Neural cell (in vitro differentiated cells): Measurements from ENCODE around the gene C10orf143. TPM values are rescaled to one million over a fixed set of nuclear protein-coding genes. Genes with fewer than 3 reads are reported as not detected.

Experiments used
- H2AFZ ChIP-seq: fragments of 200-600, 300-800 bp; sonication (generic), shearing (Covaris generic); 2 replicates; pipeline ENCODE4 v1.6.0; 2014; ENCODE audit warnings: low read depth, mild to moderate bottlenecking, antibody characterized with exemption, low read length, moderate library complexity
- H3F3A ChIP-seq: fragments of 200-600 bp; shearing (Covaris generic); 2 replicates; pipeline ENCODE4 v1.6.1; 2016; ENCODE audit warnings: mild to moderate bottlenecking, moderate library complexity, mixed read lengths, antibody characterized with exemption, low read length; ENCODE audit not compliant: insufficient read depth, poor library complexity, severe bottlenecking
- H3K27ac ChIP-seq: fragments of 200-600, 300-800 bp; sonication (generic), shearing (Covaris generic); 2 replicates; pipeline ENCODE4 v1.5.1; 2014; ENCODE audit warnings: mild to moderate bottlenecking, low read length, moderate library complexity
- H3K27me3 ChIP-seq: fragments of 300-800, 200-600 bp; sonication (generic), shearing (Covaris generic); 2 replicates; pipeline ENCODE4 v1.6.0; 2014; ENCODE audit warnings: mild to moderate bottlenecking, low read depth, low read length, moderate library complexity; ENCODE audit not compliant: insufficient read depth
- H3K36me3 ChIP-seq: fragments of 300-800, 200-600 bp; sonication (generic), shearing (Covaris generic); 2 replicates; pipeline ENCODE4 v1.5.1; 2014; ENCODE audit warnings: mild to moderate bottlenecking, antibody characterized with exemption, low read length, moderate library complexity; ENCODE audit not compliant: insufficient read depth
- H3K4me2 ChIP-seq: fragments of 300-800, 200-600 bp; sonication (generic), shearing (Covaris generic); 2 replicates; pipeline ENCODE4 v1.6.0; 2014; ENCODE audit warnings: mild to moderate bottlenecking, low read length
- H3K4me3 ChIP-seq: fragments of 300-800, 200-600 bp; sonication (generic), shearing (Covaris generic); 2 replicates; pipeline ENCODE4 v1.5.1; 2014; ENCODE audit warnings: mild to moderate bottlenecking, low read length, moderate library complexity
- H3K79me2 ChIP-seq: fragments of 200-600 bp; shearing (Covaris generic); replicated peaks from 2 replicates; pipeline ENCODE4 v1.6.0; 2014; ENCODE audit warnings: mild to moderate bottlenecking, low read length, moderate library complexity; ENCODE audit not compliant: insufficient read depth
- H3K9ac ChIP-seq: fragments of 300-800, 200-600 bp; sonication (generic), shearing (Covaris generic); 2 replicates; pipeline ENCODE4 v1.6.1; 2016; ENCODE audit warnings: mild to moderate bottlenecking, low read length, mixed read lengths
- H3K9me2 ChIP-seq: fragments of 200-600 bp; shearing (Covaris generic); 2 replicates; pipeline ENCODE4 v1.6.1; 2016; ENCODE audit warnings: mild to moderate bottlenecking, low read length, mixed read lengths; ENCODE audit not compliant: insufficient read depth
- H3K9me3 ChIP-seq: fragments of 200-600, 300-800 bp; sonication (generic), shearing (Covaris generic); 2 replicates; pipeline ENCODE4 v1.6.1; 2016; ENCODE audit warnings: mild to moderate bottlenecking, mixed run types, low read length, moderate library complexity, mixed read lengths
- H4K20me1 ChIP-seq: fragments of 200-600 bp; shearing (Covaris generic); 2 replicates; pipeline ENCODE4 v1.6.1; 2016; ENCODE audit warnings: mild to moderate bottlenecking, mixed run types; ENCODE audit not compliant: insufficient read depth
- CTCF ChIP-seq: fragments of 450-650 bp; IDR thresholded peaks from 2 replicates; pipeline ENCODE4 v1.5.1; 2014; ENCODE audit warnings: antibody characterized with exemption, mild to moderate bottlenecking, moderate library complexity; ENCODE audit not compliant: poor library complexity, severe bottlenecking
- EP300 ChIP-seq: fragments of 450-650 bp; conservative IDR thresholded peaks from 2 replicates; pipeline ENCODE4 v1.6.1; 2014; ENCODE audit warnings: antibody characterized with exemption, mild to moderate bottlenecking, moderate library complexity; ENCODE audit not compliant: poor library complexity, severe bottlenecking
- EZH2 ChIP-seq: fragments of 200-600, 300-800 bp; shearing (Covaris generic), sonication (generic); IDR thresholded peaks from 2 replicates; pipeline ENCODE4 v1.6.1; 2014; ENCODE audit warnings: antibody characterized with exemption, low read length, borderline replicate concordance, mild to moderate bottlenecking; ENCODE audit not compliant: insufficient read depth, poor library complexity, severe bottlenecking
- MXI1 ChIP-seq: fragments of 450-650 bp; conservative IDR thresholded peaks from 2 replicates; pipeline ENCODE4 v1.6.1; 2014; ENCODE audit warnings: antibody characterized with exemption, mild to moderate bottlenecking; ENCODE audit not compliant: poor library complexity, severe bottlenecking
- POLR2AphosphoS5 ChIP-seq: IDR thresholded peaks from 2 replicates; pipeline ENCODE4 v1.6.1; 2012
- RAD21 ChIP-seq: fragments of 450-650 bp; conservative IDR thresholded peaks from 2 replicates; pipeline ENCODE4 v1.6.1; 2014; ENCODE audit warnings: antibody characterized with exemption, mild to moderate bottlenecking, moderate library complexity
- REST ChIP-seq: IDR thresholded peaks from 2 replicates; pipeline ENCODE4 v1.6.1; 2012; ENCODE audit warnings: borderline replicate concordance
- SMC3 ChIP-seq: fragments of 450-650 bp; conservative IDR thresholded peaks from 2 replicates; pipeline ENCODE4 v1.6.1; 2014; ENCODE audit warnings: antibody characterized with exemption, mild to moderate bottlenecking, moderate library complexity; ENCODE audit not compliant: poor library complexity
- TAF1 ChIP-seq: IDR thresholded peaks from 2 replicates; pipeline ENCODE4 v1.6.1; 2012; ENCODE audit warnings: low read depth
- polyA plus RNA-seq: library from polyadenylated mRNA; depleted of rRNA; stranded (reverse); fragments of >200 nt; gene quantifications from 2 replicates; pipeline ENCODE4 v1.2.3, GENCODE V29; 2014

C10orf143 gene
- polyA plus RNA-seq, 1 donor from 2014 or later: 1.4 TPM

GRCh38 chr10:130027716-130028464, 82.7 kb downstream of the C10orf143 start:
- Histone ChIP-seq H3K4me2 (no peak overlapping the region), H3K36me3 (no peaks in the 10 kb centered on the region), H3K9me3 (no peaks in the 10 kb centered on the region), H3K9ac (no peak overlapping the region), H3K79me2 (no peaks in the 10 kb centered on the region), H2AFZ (no peak overlapping the region), H3F3A (no peaks in the 10 kb centered on the region), H3K27me3 (no peaks in the 10 kb centered on the region), H3K9me2 (no peaks in the 10 kb centered on the region), H3K27ac (no peak overlapping the region), H3K4me3 (no peak overlapping the region), H4K20me1 (no peaks in the 10 kb centered on the region)
- no peak for TF ChIP-seq EP300
- TF ChIP-seq MXI1: no peak

- H3F3A ChIP-seq: no peaks in the 10 kb centered on the region
- H3K9ac ChIP-seq: no peak overlapping the region
- H3K9me2 ChIP-seq: no peaks in the 10 kb centered on the region
- H4K20me1 ChIP-seq: no peaks in the 10 kb centered on the region
- TF ChIP-seq MXI1 (no peak), POLR2AphosphoS5 (no peak), CTCF (no peak), TAF1 (no peak), SMC3 (no peak), EP300 (no peak), EZH2 (no peak), RAD21 (no peak), REST (no peak)
- no peaks in the 10 kb centered on the region for H3K27me3 ChIP-seq
- no peaks in the 10 kb centered on the region for H3K36me3 ChIP-seq
- no peaks in the 10 kb centered on the region for H3K9me3 ChIP-seq
- no peak overlapping the region for H2AFZ ChIP-seq
- no peaks in the 10 kb centered on the region for H3K79me2 ChIP-seq
- H3K27ac ChIP-seq: no peak overlapping the region
- H3K4me2 ChIP-seq: no peak overlapping the region
- no peak overlapping the region for H3K4me3 ChIP-seq
Measured at GRCh38 chr10:130026670-130027456, 83.8 kb downstream of the C10orf143 start.
